Measurements from ENCODE around the gene CIC. TPM values are rescaled to one million over a fixed set of nuclear protein-coding genes. Genes with fewer than 3 reads are reported as not detected.

Gene CIC
- total RNA-seq, 4 donors from 2014 or later = 27.0 to 74.1 (median 41.3) TPM

GRCh38 chr19:42313840-42314755 is 45.0 kb downstream of the CIC start:
- no peak for TF ChIP-seq EP300 (IDR thresholded peaks at IDR 0.05)
- TF ChIP-seq POLR2A (IDR thresholded peaks at IDR 0.05) = no peak
- TF ChIP-seq CTCF (IDR thresholded peaks at IDR 0.05) = no peak
- H3K4me3 ChIP-seq = peak overlapping the region in 2 of 4 donors; percentile 42 to 46
- no peaks in the 10 kb centered on the region for H3K9me3 ChIP-seq
- H3K27me3 ChIP-seq = peaks cover 0 to 45% of the 10 kb centered on the region in 2 donors
- no peak for DNase-seq (ENCODE audit: low spot score in 2 of 2)
- peaks cover 0 to 30% (median 18%) of the 10 kb centered on the region in 4 donors for H3K4me1 ChIP-seq
- H3K27ac ChIP-seq = no peak overlapping the region
- no peaks in the 10 kb centered on the region for H3K36me3 ChIP-seq
- 31 to 34% methylated on average over 26 of the region's 26 CpGs for WGBS, 2 donors

GRCh38 chr19:42315024-42315423 is 46.0 kb downstream of the CIC start:
- Histone ChIP-seq H3K36me3 (no peaks in the 10 kb centered on the region), H3K27me3 (peaks cover 0 to 45% of the 10 kb centered on the region in 2 donors), H3K27ac (no peak overlapping the region), H3K4me1 (peaks cover 0 to 30% (median 18%) of the 10 kb centered on the region in 4 donors), H3K4me3 (no peak overlapping the region), H3K9me3 (no peaks in the 10 kb centered on the region)
- 71 to 91% methylated on average over 5 of the region's 5 CpGs for WGBS, 2 donors
- no peak for DNase-seq (ENCODE audit: low spot score in 2 of 2)
- no peak for TF ChIP-seq CTCF (IDR thresholded peaks at IDR 0.05)
- no peak for TF ChIP-seq EP300 (IDR thresholded peaks at IDR 0.05)
- TF ChIP-seq POLR2A (IDR thresholded peaks at IDR 0.05) = no peak

GRCh38 chr19:42316223-42317211 is 47.5 kb downstream of the CIC start:
- Histone ChIP-seq H3K27ac (no peak overlapping the region), H3K27me3 (peaks cover 0 to 38% of the 10 kb centered on the region in 2 donors), H3K9me3 (no peaks in the 10 kb centered on the region), H3K4me1 (peaks cover 0 to 30% (median 14%) of the 10 kb centered on the region in 4 donors), H3K36me3 (no peaks in the 10 kb centered on the region), H3K4me3 (no peak overlapping the region)
- TF ChIP-seq CTCF (IDR thresholded peaks at IDR 0.05) = no peak
- TF ChIP-seq EP300 (IDR thresholded peaks at IDR 0.05) = no peak
- no peak for TF ChIP-seq POLR2A (IDR thresholded peaks at IDR 0.05)
- DNase-seq (ENCODE audit: low spot score in 2 of 2) = no peak
- WGBS, 2 donors = 32 to 36% methylated on average over 28 of the region's 28 CpGs

GRCh38 chr19:42317535-42317934 is 48.5 kb downstream of the CIC start:
- no peak for TF ChIP-seq EP300 (IDR thresholded peaks at IDR 0.05)
- no peak for TF ChIP-seq POLR2A (IDR thresholded peaks at IDR 0.05)
- no peak for TF ChIP-seq CTCF (IDR thresholded peaks at IDR 0.05)
- H3K4me3 ChIP-seq = no peak overlapping the region
- H3K9me3 ChIP-seq = no peaks in the 10 kb centered on the region
- H3K27ac ChIP-seq = no peak overlapping the region
- no peak for DNase-seq (ENCODE audit: low spot score in 2 of 2)
- H3K27me3 ChIP-seq = peaks cover 0 to 36% of the 10 kb centered on the region in 2 donors
- WGBS, 2 donors = 82 to 85% methylated on average over 13 of the region's 13 CpGs
- peaks cover 0 to 21% (median 9%) of the 10 kb centered on the region in 4 donors for H3K4me1 ChIP-seq
- H3K36me3 ChIP-seq = no peaks in the 10 kb centered on the region

Measured in tibial nerve (tissue), 4 donors.